Raji (cell line): ENCODE results near the gene IFNB1.

Source experiments
- POLR2A ChIP-seq: IDR thresholded peaks from 2 replicates; pipeline ENCODE4 v1.6.1; 2011; ENCODE audit warnings: low read depth, low read length, control low read depth; ENCODE audit not compliant: insufficient read depth

IFNB1 gene

GRCh38 chr9:21031091-21031807, 46.5 kb downstream of the IFNB1 start, which contains the start of gene HACD4:
Gene HACD4 (minus strand): TSS chr9:21031640. CDS start chr9:21031590, 50 bp downstream.
- no peak for TF ChIP-seq POLR2A

GRCh38 chr9:21030389-21031035, 47.2 kb downstream of the IFNB1 start:
- no peak for TF ChIP-seq POLR2A

GRCh38 chr9:21029661-21030060, 48.1 kb downstream of the IFNB1 start:
- no peak for TF ChIP-seq POLR2A

DNA sequence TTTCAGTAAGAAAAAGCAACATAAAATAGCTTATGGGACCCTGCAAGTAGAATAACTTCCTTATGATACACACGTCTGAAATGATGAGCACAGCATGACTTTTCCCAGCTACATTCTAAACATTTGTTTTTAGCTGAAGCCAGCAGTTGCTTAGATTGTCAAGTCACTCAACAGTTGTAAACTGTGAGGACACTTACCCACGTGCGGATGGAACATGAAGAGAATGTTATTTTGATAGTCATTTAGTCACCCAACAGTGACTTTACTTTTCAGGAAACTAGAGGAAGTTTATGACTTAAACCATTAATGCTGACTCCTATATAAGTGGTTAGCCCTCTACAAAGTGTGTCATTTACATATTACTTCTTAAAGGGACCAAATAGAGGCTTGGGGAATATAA, 49.3 kb downstream of the IFNB1 start:
- no peak for TF ChIP-seq POLR2A

- TF ChIP-seq POLR2A: no peak
Measured at GRCh38 chr9:21027295-21027694, 50.4 kb downstream of the IFNB1 start.
